Thyroid gland (tissue), 4 donors: ENCODE results near the gene DSG4.

Source experiments
- POLR2A ChIP-seq, 2 donors: fragments of 450-650 bp; IDR thresholded peaks; one replicate each; pipeline ENCODE4 v1.6.1; 2017; ENCODE audit warnings: antibody characterized with exemption in 2 of 2, mild to moderate bottlenecking in 2 of 2, moderate library complexity in 1 of 2
- TF ChIP-seq, protein P1 (sequence below), 6 experiments: fragments of 200-600 bp in 3 of 6; fragments of 450-650 bp in 3 of 6; sonication (generic) in 3 of 6; IDR thresholded peaks; one replicate each; pipeline ENCODE4 v1.5.1; 2016 to 2019; ENCODE audit warnings: antibody characterized with exemption in 6 of 6, mild to moderate bottlenecking in 2 of 6, inconsistent platforms in 1 of 6, moderate library complexity in 1 of 6

DNA sequence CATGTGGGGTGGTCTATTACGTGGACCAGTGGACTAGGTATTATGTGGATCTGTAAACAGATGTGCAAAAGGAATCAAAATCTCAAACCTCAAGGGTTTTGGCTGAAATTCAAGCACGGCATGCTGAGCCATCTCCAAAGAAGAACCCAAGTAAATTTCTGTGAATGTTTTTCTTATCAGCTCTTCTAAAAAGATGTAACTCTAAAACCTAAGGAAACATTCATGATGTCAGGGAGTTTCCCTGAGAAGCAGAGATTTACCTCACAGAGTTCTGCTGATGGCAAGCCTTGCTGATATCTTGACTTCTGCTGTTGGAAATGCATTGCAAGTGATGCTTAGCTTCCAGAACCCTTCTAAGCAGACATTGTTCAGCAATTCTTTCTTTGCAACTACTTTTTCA is 21.6 kb downstream of the DSG4 start:
- TF ChIP-seq, protein P1, sequence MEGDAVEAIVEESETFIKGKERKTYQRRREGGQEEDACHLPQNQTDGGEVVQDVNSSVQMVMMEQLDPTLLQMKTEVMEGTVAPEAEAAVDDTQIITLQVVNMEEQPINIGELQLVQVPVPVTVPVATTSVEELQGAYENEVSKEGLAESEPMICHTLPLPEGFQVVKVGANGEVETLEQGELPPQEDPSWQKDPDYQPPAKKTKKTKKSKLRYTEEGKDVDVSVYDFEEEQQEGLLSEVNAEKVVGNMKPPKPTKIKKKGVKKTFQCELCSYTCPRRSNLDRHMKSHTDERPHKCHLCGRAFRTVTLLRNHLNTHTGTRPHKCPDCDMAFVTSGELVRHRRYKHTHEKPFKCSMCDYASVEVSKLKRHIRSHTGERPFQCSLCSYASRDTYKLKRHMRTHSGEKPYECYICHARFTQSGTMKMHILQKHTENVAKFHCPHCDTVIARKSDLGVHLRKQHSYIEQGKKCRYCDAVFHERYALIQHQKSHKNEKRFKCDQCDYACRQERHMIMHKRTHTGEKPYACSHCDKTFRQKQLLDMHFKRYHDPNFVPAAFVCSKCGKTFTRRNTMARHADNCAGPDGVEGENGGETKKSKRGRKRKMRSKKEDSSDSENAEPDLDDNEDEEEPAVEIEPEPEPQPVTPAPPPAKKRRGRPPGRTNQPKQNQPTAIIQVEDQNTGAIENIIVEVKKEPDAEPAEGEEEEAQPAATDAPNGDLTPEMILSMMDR (IDR thresholded peaks at IDR 0.05), result no peak
- no peak for TF ChIP-seq POLR2A (IDR thresholded peaks at IDR 0.05)
